GM12801 (cell line): ENCODE measurements around the gene ZNF622.

Experiments
- TF ChIP-seq, protein P1 (sequence below): IDR thresholded peaks from one replicate; pipeline ENCODE4 v1.5.1; 2011; ENCODE audit warnings: control low read depth; ENCODE audit not compliant: insufficient read length; ENCODE audit errors: extremely low read depth

The ZNF622 gene

GRCh38 chr5:16489322-16489791 is 23.8 kb upstream of the ZNF622 start:
- TF ChIP-seq, protein P1, sequence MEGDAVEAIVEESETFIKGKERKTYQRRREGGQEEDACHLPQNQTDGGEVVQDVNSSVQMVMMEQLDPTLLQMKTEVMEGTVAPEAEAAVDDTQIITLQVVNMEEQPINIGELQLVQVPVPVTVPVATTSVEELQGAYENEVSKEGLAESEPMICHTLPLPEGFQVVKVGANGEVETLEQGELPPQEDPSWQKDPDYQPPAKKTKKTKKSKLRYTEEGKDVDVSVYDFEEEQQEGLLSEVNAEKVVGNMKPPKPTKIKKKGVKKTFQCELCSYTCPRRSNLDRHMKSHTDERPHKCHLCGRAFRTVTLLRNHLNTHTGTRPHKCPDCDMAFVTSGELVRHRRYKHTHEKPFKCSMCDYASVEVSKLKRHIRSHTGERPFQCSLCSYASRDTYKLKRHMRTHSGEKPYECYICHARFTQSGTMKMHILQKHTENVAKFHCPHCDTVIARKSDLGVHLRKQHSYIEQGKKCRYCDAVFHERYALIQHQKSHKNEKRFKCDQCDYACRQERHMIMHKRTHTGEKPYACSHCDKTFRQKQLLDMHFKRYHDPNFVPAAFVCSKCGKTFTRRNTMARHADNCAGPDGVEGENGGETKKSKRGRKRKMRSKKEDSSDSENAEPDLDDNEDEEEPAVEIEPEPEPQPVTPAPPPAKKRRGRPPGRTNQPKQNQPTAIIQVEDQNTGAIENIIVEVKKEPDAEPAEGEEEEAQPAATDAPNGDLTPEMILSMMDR: no peak

- TF ChIP-seq, protein P1: no peak
Observed at GRCh38 chr5:16487456-16487855, 21.9 kb upstream of the ZNF622 start.

GRCh38 chr5:16486711-16487111 is 21.1 kb upstream of the ZNF622 start:
- TF ChIP-seq, protein P1: no peak

DNA sequence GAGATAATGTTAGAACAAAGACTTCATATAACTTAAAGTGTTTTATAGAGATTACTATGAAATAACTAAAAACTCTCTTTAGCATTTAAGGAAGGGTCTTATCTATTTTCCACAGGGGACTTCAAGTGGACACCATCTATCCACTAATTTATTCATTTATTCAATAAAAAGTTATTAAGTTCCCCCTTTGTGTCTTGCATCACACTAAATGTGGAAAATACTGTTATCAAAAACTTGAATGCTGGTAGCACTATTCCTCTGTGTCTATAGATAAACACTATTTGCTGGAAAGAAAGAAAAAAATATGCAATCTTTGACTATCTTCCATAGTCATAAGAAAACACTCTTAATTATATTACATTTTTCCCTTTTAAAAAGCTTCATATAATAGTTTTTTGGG is 20.1 kb upstream of the ZNF622 start:
- TF ChIP-seq, protein P1: no peak

DNA sequence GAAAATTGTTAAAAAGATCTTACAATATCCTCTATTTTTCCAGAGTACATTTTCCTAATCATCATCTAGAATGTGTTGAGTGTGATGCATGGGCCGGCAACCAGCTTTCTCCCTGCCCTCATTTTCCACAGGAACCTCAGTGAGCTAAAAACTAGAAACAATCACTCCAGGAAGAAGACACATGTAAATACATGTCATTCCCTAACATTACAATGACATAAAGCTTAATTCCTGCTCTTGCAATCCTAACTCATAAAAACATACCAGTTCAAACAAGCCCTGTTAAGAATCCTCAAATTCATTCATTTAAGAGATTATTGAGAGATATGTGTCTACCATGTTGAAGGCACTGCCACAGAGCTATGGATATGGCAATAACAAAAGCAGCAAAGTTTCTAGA is 18.5 kb upstream of the ZNF622 start:
- TF ChIP-seq, protein P1: no peak

- TF ChIP-seq, protein P1: no peak
Observed at GRCh38 chr5:16483361-16483760, 17.8 kb upstream of the ZNF622 start.

DNA sequence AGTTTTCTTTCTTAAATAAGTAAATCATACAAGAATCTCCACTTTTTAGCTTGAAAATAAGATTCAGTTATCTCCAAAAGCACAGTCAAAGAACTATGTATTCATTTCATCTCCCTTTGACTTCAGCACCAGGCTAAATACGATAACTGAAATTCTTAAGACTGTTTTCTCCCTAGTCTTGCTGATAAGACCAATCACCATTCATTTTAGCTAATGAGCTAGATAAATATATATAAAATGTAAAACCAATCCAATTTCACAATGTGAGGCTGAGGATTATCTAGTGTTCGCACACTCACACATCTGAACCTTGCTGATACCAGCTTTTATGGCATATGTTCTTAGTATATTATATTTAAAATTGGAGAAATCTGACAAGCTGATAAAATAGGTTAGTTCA is 17.3 kb upstream of the ZNF622 start:
- TF ChIP-seq, protein P1: no peak
